RWPE2 (cell line): Measurements from ENCODE around the gene CDC42EP3.

Source experiments
- ATAC-seq: fragments of 200-7000 bp; cut with Tn5 transposase; 3 replicates; pipeline ENCODE4 v1.9.1; 2021; ENCODE audit warnings: low read depth
- DNase-seq: peaks from one replicate; pipeline ENCODE4 v3.0.0-alpha.2; 2020; ENCODE audit warnings: low spot score
- H3K27ac ChIP-seq: fragments of 450-650 bp; 2 replicates; pipeline ENCODE4 v1.5.1; 2017; ENCODE audit warnings: mild to moderate bottlenecking; ENCODE audit not compliant: poor library complexity, severe bottlenecking
- H3K27me3 ChIP-seq: fragments of 250-450 bp; sonication (Bioruptor Pico); 2 replicates; pipeline ENCODE4 v1.5.1; 2021; ENCODE audit warnings: mild to moderate bottlenecking, moderate library complexity; ENCODE audit not compliant: insufficient read depth, poor library complexity, severe bottlenecking
- H3K36me3 ChIP-seq: fragments of 250-450 bp; sonication (Bioruptor Pico); 2 replicates; pipeline ENCODE4 v1.5.1; 2020; ENCODE audit warnings: low read depth, mild to moderate bottlenecking, moderate library complexity
- H3K4me1 ChIP-seq: fragments of 250-450 bp; sonication (Bioruptor Pico); 2 replicates; pipeline ENCODE4 v1.5.1; 2021; ENCODE audit warnings: mild to moderate bottlenecking, moderate library complexity; ENCODE audit not compliant: insufficient read depth, poor library complexity, severe bottlenecking
- H3K4me3 ChIP-seq: fragments of 250-450 bp; sonication (Bioruptor Pico); 2 replicates; pipeline ENCODE4 v1.5.1; 2021; ENCODE audit warnings: mild to moderate bottlenecking, moderate library complexity; ENCODE audit not compliant: severe bottlenecking
- H3K9me3 ChIP-seq: fragments of 250-450 bp; sonication (Bioruptor Pico); 2 replicates; pipeline ENCODE4 v1.5.1; 2021; ENCODE audit warnings: mild to moderate bottlenecking, moderate library complexity; ENCODE audit not compliant: severe bottlenecking
- CTCF ChIP-seq: fragments of 450-650 bp; IDR thresholded peaks from one replicate; pipeline ENCODE4 v1.5.1; 2017; ENCODE audit warnings: mild to moderate bottlenecking, moderate library complexity; ENCODE audit not compliant: poor library complexity, severe bottlenecking

CDC42EP3 gene

GRCh38 chr2:37707393-37707792 is 36.0 kb upstream of the CDC42EP3 start:
- Histone ChIP-seq H3K27me3 (no peaks in the 10 kb centered on the region), H3K27ac (no peak overlapping the region), H3K36me3 (no peaks in the 10 kb centered on the region), H3K4me1 (peaks cover 20% of the 10 kb centered on the region), H3K4me3 (no peak overlapping the region), H3K9me3 (no peaks in the 10 kb centered on the region)
- no peak for TF ChIP-seq CTCF
- ATAC-seq (no peak), DNase-seq (no peak)

- ATAC-seq: no peak
- Histone ChIP-seq H3K4me3 (no peak overlapping the region), H3K36me3 (no peaks in the 10 kb centered on the region), H3K9me3 (no peaks in the 10 kb centered on the region), H3K4me1 (peaks cover 11% of the 10 kb centered on the region), H3K27me3 (no peaks in the 10 kb centered on the region), H3K27ac (no peak overlapping the region)
- no peak for TF ChIP-seq CTCF
- DNase-seq: no peak
These were observed 35.1 kb upstream of the CDC42EP3 start for GRCh38 chr2:37706334-37707183.

- ATAC-seq: no peak
- no peak overlapping the region for H3K27ac ChIP-seq
- no peaks in the 10 kb centered on the region for H3K4me1 ChIP-seq
- no peak for DNase-seq
- no peaks in the 10 kb centered on the region for H3K9me3 ChIP-seq
- H3K4me3 ChIP-seq: no peak overlapping the region
- no peak for TF ChIP-seq CTCF
- H3K27me3 ChIP-seq: no peaks in the 10 kb centered on the region
- no peaks in the 10 kb centered on the region for H3K36me3 ChIP-seq
These were observed 33.7 kb upstream of the CDC42EP3 start for GRCh38 chr2:37705191-37705590.

GRCh38 chr2:37698931-37699481 is 27.6 kb upstream of the CDC42EP3 start:
- Histone ChIP-seq H3K27me3 (no peaks in the 10 kb centered on the region), H3K27ac (peak overlapping the region; percentile 6), H3K4me1 (peaks cover 11% of the 10 kb centered on the region), H3K36me3 (no peaks in the 10 kb centered on the region), H3K4me3 (no peak overlapping the region), H3K9me3 (no peaks in the 10 kb centered on the region)
- no peak for TF ChIP-seq CTCF
- DNase-seq (no peak), ATAC-seq (peak; percentile 79)

GRCh38 chr2:37695336-37695735 is 23.9 kb upstream of the CDC42EP3 start:
- H3K36me3 ChIP-seq: no peaks in the 10 kb centered on the region
- no peak overlapping the region for H3K4me3 ChIP-seq
- H3K4me1 ChIP-seq: peaks cover 11% of the 10 kb centered on the region
- DNase-seq (no peak), ATAC-seq (no peak)
- no peaks in the 10 kb centered on the region for H3K27me3 ChIP-seq
- H3K9me3 ChIP-seq: no peaks in the 10 kb centered on the region
- no peak overlapping the region for H3K27ac ChIP-seq
- no peak for TF ChIP-seq CTCF
